NCI-H2196 (cell line): ENCODE measurements around the gene TUBA8.
"Not testable (repeated sequence)": the region's sequence is repeated elsewhere in the genome, so short reads cannot be mapped to it uniquely, and the experiment has no call there.

ENCODE experiments used
- DNase-seq: peaks from one replicate; lab custom pipeline; 2025; ENCODE audit not compliant: unreplicated experiment; lab: John Stamatoyannopoulos, UW

Gene TUBA8

DNA sequence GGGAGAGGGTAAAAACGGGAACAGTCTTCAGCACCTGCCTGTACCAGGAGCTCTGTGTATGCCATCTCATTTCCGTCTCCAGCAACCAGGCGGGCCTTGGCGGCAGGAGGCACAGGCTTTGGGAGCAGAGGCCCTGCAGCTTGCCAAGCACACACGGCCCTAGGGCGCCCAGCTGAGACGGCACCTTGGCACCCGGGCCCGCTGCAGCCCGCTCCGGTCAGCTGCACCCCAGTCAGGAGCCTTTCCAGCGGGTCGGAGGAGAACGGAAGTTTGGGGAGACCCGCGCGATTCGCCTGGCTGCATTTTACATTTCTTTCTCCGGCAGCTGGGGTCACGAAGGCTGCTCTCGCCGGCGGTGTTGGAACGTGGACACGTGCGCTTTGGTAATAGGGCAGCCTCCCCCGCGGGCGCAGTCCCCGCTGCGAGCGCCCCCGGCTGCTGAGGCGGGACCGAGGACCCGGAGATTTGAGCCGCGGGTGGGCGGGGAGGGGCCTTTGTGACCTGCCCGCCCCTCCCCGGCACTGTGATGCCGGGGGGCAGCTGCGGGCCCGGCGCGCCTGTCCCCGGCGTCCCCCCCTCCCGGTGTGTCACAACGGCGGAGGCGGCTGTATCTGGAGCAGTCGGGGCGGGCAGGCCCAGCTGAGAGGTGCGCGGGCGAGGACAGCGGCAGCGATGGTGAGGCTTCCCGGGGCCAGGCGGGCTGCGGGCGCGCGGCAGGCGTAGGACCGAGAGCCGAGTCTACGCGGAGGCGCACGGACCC is at the start of gene TUBA8:
Gene TUBA8 (plus strand): TSS at position 616 of the 760 bp plus-strand sequence. CDS start 57 bp downstream, at position 673.
- DNase-seq, result peak; percentile 55

- DNase-seq, result no peak
Measured at GRCh38 chr22:18062421-18062820, 48.2 kb upstream of the TUBA8 start.

- DNase-seq, result no peak
Measured at GRCh38 chr22:18063306-18063705, 47.3 kb upstream of the TUBA8 start.

- DNase-seq, result not testable (repeated sequence)
Measured at GRCh38 chr22:18063715-18064114, 46.9 kb upstream of the TUBA8 start.

DNA sequence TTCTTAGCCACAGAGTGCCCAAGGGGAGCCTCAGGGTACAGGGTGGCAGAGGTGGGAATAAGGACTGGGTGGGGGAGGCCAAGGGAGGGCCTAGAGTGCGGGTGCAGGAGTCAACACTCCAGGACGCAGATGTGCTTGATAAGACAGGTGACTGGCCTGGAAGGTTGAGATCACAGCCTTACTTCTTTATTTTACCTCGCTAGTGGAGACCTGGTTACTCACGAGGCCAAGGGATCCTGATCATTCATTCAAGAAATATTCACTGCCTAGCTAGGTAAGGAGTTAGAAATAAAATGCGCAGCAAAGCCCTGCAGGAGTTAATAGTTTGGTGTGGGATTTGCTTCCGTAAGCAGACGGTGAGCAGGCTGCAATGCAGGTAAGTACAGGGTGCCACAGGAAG is 46.0 kb upstream of the TUBA8 start:
- no peak for DNase-seq

DNA sequence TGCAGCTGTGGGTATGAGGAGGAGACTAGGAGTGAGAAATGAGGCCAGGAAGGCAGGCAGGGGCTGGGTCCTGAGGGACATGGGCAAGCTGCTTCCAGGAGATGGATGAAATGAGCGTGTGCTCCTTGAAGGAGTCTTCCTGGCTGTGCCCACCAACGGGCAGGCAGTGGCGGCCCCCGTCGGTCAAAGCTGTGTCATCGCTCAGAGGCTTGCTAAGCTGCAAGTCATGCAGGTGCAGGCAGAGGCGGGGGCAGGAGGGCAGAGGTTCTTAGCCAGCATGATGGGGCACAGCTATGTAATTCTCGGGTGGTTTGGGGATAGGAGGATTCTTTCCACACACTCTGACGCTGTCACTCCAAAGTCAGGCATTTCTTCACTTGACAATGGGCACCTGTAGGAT is 45.4 kb upstream of the TUBA8 start:
- no peak for DNase-seq

GRCh38 chr22:18066181-18066859 is 44.3 kb upstream of the TUBA8 start:
- DNase-seq, result no peak

DNA sequence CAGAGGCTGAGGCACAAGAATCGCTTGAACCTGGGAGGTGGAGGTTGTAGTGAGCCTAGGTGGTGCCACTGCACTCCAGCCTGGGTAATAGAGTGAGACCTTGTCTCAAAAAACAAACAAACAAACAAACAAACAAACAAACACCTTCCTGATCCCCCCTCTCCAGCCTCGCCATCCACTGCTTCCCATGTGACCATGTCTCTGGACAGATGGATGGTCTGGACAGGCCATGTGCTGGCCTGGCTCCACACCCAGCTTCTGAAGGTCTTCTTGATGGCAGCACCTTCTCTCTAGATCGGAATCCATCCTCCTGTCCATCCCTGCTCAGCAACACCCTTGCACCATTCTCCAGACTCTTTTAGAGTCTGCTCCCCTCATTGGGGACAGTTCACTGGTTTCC is 43.5 kb upstream of the TUBA8 start:
- DNase-seq, result no peak

DNA sequence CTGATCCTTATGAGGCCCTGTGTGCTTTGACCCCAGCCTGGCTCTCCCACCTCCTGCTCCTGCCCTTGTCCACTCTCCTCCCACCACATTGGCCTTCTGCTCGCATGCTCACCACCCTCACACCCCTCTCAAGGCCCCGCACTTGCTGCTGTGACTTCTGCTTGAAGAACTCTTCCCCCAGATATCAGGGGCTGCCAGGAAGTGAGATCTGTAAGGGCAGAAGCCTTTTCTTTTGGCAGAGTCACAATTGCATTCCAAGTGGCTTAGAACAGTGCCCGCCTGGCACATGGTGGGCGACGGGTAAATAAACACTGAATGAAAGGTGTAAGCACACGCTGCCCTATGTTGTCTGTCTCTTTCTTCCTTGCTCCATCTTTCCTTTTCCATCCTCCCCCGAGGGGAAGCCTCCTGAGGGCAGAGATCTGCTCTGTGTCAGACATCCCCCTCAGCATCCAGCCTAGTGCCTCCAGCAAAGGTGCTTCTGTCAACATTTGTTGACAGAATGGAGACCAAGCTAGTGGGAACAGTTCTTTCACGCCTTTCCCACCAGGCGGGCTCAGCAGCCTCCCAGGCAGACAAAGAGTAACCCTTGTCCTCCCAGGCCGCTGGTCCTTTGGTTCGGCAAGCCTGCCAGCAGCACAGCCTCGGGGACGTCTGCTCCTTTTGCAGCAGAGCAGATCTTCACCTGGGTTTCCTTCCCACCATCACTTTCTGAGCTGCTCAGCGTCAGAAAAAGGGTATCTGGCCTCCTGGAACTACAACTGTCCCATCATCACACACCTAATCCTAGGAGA is 42.9 kb upstream of the TUBA8 start:
- DNase-seq, result no peak

- no peak for DNase-seq
Measured at GRCh38 chr22:18068381-18068988, 42.1 kb upstream of the TUBA8 start.

GRCh38 chr22:18069041-18069440 is 41.6 kb upstream of the TUBA8 start:
- no peak for DNase-seq

DNA sequence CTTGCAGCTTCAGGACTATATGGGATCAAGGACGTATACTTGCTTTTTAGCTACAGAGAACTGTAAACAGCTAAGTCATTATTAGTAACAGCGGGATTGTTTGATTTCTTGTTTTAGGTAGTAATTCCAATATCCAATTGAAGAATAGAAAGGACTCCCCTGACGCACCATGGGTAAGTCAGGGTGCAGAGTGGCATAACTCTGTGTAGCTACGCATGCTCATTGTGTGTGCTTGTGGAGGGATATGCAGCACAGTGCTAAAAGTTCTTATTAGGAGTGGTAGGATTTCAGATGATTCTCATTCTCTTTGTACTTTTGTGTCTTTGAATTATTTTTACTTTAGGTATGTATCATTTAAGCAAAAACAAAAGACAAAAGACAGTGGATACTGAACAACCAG is 40.6 kb upstream of the TUBA8 start:
- DNase-seq, result no peak

DNA sequence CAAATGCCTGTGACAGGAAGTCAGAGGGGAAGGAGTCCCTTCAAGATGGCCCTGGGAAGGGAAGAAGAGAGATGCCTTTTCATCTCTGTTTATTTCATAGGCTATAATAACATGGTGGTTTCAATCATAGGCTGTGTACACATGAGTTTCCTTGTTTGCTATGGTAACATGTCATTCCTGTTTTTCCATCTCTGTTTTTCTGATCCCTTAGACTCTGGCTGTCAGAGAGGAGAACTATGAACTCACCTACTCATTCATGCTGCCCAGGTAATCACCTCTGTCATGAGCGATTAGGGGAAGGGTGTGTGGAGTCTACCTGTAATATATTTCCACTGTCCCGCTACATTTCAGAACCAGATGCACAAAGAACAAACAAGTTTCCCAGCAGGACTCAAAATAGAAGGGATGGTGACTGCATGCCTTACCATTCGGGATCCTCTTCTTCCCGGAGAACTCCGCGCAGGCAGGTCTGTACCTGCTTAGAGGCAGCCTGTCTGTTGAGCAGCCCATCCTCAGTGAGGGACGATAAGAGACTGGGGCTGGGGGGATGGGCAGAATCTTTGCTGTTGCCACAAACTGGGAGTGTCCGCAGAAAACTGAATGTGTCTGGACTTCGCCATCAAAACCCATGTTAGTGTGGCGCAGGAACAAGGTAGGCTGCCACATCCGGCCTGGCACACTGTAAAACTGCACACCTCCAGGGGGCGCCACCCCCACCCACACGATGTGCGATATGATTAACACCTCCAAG is 39.9 kb upstream of the TUBA8 start:
- no peak for DNase-seq

DNA sequence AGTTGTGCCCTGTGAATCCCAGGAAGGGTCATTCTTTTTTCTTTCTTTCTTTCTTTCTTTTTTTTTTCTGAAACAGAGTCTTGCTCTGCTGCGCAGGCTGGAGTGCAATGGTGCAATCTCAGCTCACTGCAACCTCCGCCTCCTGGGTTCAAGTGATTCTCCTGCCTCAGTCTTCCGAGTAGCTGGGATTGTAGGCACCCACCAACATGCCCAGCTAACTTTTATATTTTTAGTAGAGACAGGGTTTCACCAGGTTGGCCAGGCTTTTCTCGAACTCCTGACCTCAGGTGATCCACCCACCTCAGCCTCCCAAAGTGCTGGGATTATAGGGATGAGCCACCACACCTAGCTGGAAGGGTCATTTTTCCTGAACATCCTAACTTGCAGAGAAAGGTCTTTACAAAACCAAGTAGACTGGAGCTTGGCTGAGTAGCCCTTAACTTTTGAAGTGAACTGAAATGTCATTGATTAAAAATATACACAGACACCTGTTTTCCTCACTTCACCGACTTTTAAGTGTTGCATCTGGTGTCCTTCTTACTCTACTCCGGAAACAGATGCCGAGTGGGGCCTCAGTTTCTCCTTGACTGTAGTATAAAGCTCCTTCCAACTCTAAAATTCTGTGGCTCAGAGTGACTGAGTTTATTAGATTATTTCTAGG is 39.2 kb upstream of the TUBA8 start:
- not testable (repeated sequence) for DNase-seq

GRCh38 chr22:18071968-18072310 is 38.7 kb upstream of the TUBA8 start:
- no peak for DNase-seq

- no peak for DNase-seq
Measured at GRCh38 chr22:18073467-18073866, 37.1 kb upstream of the TUBA8 start.

DNA sequence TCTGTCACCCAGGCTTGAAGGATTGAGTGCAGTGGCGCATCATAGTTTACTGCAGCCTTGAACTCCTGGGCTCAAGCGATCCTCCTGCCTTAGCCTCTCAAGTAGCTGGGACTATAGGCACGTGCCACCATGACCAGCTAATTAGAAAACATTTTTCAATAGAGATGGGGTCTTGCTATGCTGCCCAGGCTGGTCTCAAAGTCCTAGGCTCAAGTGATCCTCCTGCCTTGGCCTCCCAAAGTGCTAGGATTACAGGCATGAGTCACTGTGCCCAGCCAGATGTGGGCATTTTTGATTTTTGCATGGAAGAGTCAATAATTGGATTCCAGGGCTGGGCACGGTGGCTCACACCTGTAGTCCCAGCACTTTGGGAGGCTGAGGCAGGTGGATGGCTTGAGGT is 36.7 kb upstream of the TUBA8 start:
- DNase-seq, result not testable (repeated sequence)

GRCh38 chr22:18075101-18075719 is 35.4 kb upstream of the TUBA8 start:
- DNase-seq, result no peak

- DNase-seq, result peak; percentile 94
Measured at GRCh38 chr22:18075720-18076497, 34.7 kb upstream of the TUBA8 start.
